Measurements from ENCODE around the gene HPCAL1.

HPCAL1 gene

GRCh38 chr2:10325278-10326145 lies 22.8 kb downstream of the HPCAL1 start:
- no peak for DNase-seq

GRCh38 chr2:10326151-10326616 lies 23.5 kb downstream of the HPCAL1 start:
- no peak for DNase-seq

- no peak for DNase-seq
Measured at GRCh38 chr2:10326707-10327594, 24.2 kb downstream of the HPCAL1 start.

GRCh38 chr2:10327896-10328669 lies 25.4 kb downstream of the HPCAL1 start:
- DNase-seq, result no peak

- no peak for DNase-seq
Measured at GRCh38 chr2:10328670-10329579, 26.2 kb downstream of the HPCAL1 start.

GRCh38 chr2:10329580-10329879 lies 26.8 kb downstream of the HPCAL1 start:
- no peak for DNase-seq

- peak; percentile 30 for DNase-seq
Measured at GRCh38 chr2:10329880-10330699, 27.4 kb downstream of the HPCAL1 start.

- no peak for DNase-seq
Measured at GRCh38 chr2:10330700-10331026, 28.0 kb downstream of the HPCAL1 start.

- DNase-seq, result peak; percentile 65
Measured at GRCh38 chr2:10331027-10331701, 28.5 kb downstream of the HPCAL1 start.

GRCh38 chr2:10331702-10332401 lies 29.1 kb downstream of the HPCAL1 start:
- DNase-seq, result peak; percentile 38

- DNase-seq, result no peak
Measured at GRCh38 chr2:10332402-10333246, 29.9 kb downstream of the HPCAL1 start.

- no peak for DNase-seq
Measured at GRCh38 chr2:10333247-10333613, 30.5 kb downstream of the HPCAL1 start.

- no peak for DNase-seq
Measured at GRCh38 chr2:10333966-10334365, 31.3 kb downstream of the HPCAL1 start.

GRCh38 chr2:10335046-10335840 lies 32.5 kb downstream of the HPCAL1 start:
- DNase-seq, result no peak

GRCh38 chr2:10336283-10336682 lies 33.6 kb downstream of the HPCAL1 start:
- DNase-seq, result no peak

- no peak for DNase-seq
Measured at GRCh38 chr2:10337449-10338269, 35.0 kb downstream of the HPCAL1 start.
